HEK293 (cell line): ENCODE data around the gene EGFLAM.

Experiments
- CTCF ChIA-PET: fragments of 350-600 bp; formaldehyde crosslinking; extraction: SDS; loops from one replicate; lab custom pipeline; 2021; ENCODE audit warnings: antibody characterized with exemption; lab: Yijun Ruan, JAX
- POLR2A ChIA-PET: fragments of 300-600 bp; formaldehyde crosslinking; extraction: SDS; loops from one replicate; lab custom pipeline; 2020; ENCODE audit warnings: antibody characterized with exemption, inconsistent platforms; lab: Yijun Ruan, JAX
- H3K27ac ChIP-seq: fragments of 200-500 bp; sonication (Bioruptor generic); 2 replicates; pipeline ENCODE4 v1.5.1; 2014; ENCODE audit warnings: low read depth, low read length, control low read depth, inconsistent platforms; ENCODE audit errors: extremely low read depth
- H3K36me3 ChIP-seq, 2 experiments: fragments of 200-500 bp in 1 of 2; sonication (Bioruptor generic) in 1 of 2; 1 replicate in 1 of 2; 2 replicates in 1 of 2; pipeline ENCODE4 v1.5.1; 2014 to 2017; ENCODE audit warnings: inconsistent platforms in 2 of 2, low read length in 2 of 2; ENCODE audit not compliant: control insufficient read depth in 2 of 2, insufficient read depth in 1 of 2
- H3K4me1 ChIP-seq: fragments of 200-500 bp; sonication (Bioruptor generic); 2 replicates; pipeline ENCODE4 v1.5.1; 2014; ENCODE audit warnings: mild to moderate bottlenecking, low read length, inconsistent platforms; ENCODE audit not compliant: control insufficient read depth, insufficient read depth
- H3K4me3 ChIP-seq: 2 replicates; pipeline ENCODE4 v1.5.1; 2011; ENCODE audit warnings: low read depth, mild to moderate bottlenecking, control low read depth, low read length, moderate library complexity
- H3K9me3 ChIP-seq: fragments of 200-500 bp; sonication (Bioruptor generic); 2 replicates; pipeline ENCODE4 v1.5.1; 2014; ENCODE audit warnings: low read depth, low read length, inconsistent platforms; ENCODE audit not compliant: control insufficient read depth, insufficient read depth
- ELK4 ChIP-seq: IDR thresholded peaks from 2 replicates; pipeline ENCODE4 v1.6.1; 2011; ENCODE audit warnings: mild to moderate bottlenecking, low read depth, low read length, borderline replicate concordance
- GFI1B ChIP-seq: fragments of 450-650 bp; formaldehyde crosslinking; IDR thresholded peaks from 2 replicates; pipeline ENCODE4 v1.5.1; 2016; ENCODE audit warnings: missing biosample characterization, missing genetic modification characterization
- GLI4 ChIP-seq: fragments of 450-650 bp; formaldehyde crosslinking; IDR thresholded peaks from 2 replicates; pipeline ENCODE4 v1.5.1; 2016; ENCODE audit warnings: missing biosample characterization, missing genetic modification characterization
- IKZF3 ChIP-seq: fragments of 450-650 bp; IDR thresholded peaks from 2 replicates; pipeline ENCODE4 v1.5.0; 2018; ENCODE audit warnings: missing biosample characterization, mild to moderate bottlenecking, missing genetic modification characterization, moderate library complexity
- INSM2 ChIP-seq: fragments of 450-650 bp; formaldehyde crosslinking; IDR thresholded peaks from 2 replicates; pipeline ENCODE4 v1.5.1; 2016; ENCODE audit warnings: missing biosample characterization, missing genetic modification characterization
- KLF1 ChIP-seq: fragments of 450-650 bp; formaldehyde crosslinking; IDR thresholded peaks from 2 replicates; pipeline ENCODE4 v1.5.1; 2016; ENCODE audit warnings: missing biosample characterization, missing genetic modification characterization
- OSR2 ChIP-seq: fragments of 450-650 bp; formaldehyde crosslinking; IDR thresholded peaks from 2 replicates; pipeline ENCODE4 v1.5.1; 2016; ENCODE audit warnings: missing biosample characterization, missing genetic modification characterization
- PRDM1 ChIP-seq: fragments of 450-650 bp; formaldehyde crosslinking; IDR thresholded peaks from 2 replicates; pipeline ENCODE4; 2016; ENCODE audit warnings: missing biosample characterization, missing genetic modification characterization
- TSHZ1 ChIP-seq: fragments of 450-650 bp; formaldehyde crosslinking; IDR thresholded peaks from 2 replicates; pipeline ENCODE4 v1.5.1; 2016; ENCODE audit warnings: missing biosample characterization, missing genetic modification characterization, borderline replicate concordance
- ZBTB11 ChIP-seq: fragments of 450-650 bp; formaldehyde crosslinking; conservative IDR thresholded peaks from 2 replicates; pipeline ENCODE4 v1.5.1; 2016; ENCODE audit warnings: low read depth, missing biosample characterization, missing genetic modification characterization
- ZBTB17 ChIP-seq: fragments of 450-650 bp; formaldehyde crosslinking; IDR thresholded peaks from 2 replicates; pipeline ENCODE4 v1.5.1; 2016; ENCODE audit warnings: missing biosample characterization, missing genetic modification characterization
- ZBTB7A ChIP-seq: fragments of 450-650 bp; formaldehyde crosslinking; IDR thresholded peaks from 2 replicates; pipeline ENCODE4 v1.5.1; 2016; ENCODE audit warnings: low read depth, missing biosample characterization, missing genetic modification characterization
- ZNF112 ChIP-seq: fragments of 450-650 bp; formaldehyde crosslinking; IDR thresholded peaks from 2 replicates; pipeline ENCODE4 v1.5.0; 2017; ENCODE audit warnings: missing biosample characterization, missing genetic modification characterization
- ZNF18 ChIP-seq: fragments of 450-650 bp; formaldehyde crosslinking; IDR thresholded peaks from 2 replicates; pipeline ENCODE4 v1.5.1; 2016; ENCODE audit warnings: missing biosample characterization, missing genetic modification characterization
- ZNF239 ChIP-seq: fragments of 450-650 bp; formaldehyde crosslinking; IDR thresholded peaks from 2 replicates; pipeline ENCODE4 v1.5.1; 2016; ENCODE audit warnings: missing biosample characterization, missing genetic modification characterization
- ZNF248 ChIP-seq: fragments of 450-650 bp; formaldehyde crosslinking; IDR thresholded peaks from 2 replicates; pipeline ENCODE4 v1.5.1; 2017; ENCODE audit warnings: missing biosample characterization, missing genetic modification characterization
- ZNF266 ChIP-seq: fragments of 450-650 bp; formaldehyde crosslinking; IDR thresholded peaks from 2 replicates; pipeline ENCODE4 v1.5.1; 2016; ENCODE audit warnings: missing biosample characterization, missing genetic modification characterization, low read depth
- ZNF394 ChIP-seq: fragments of 450-650 bp; formaldehyde crosslinking; IDR thresholded peaks from 2 replicates; pipeline ENCODE4 v1.5.1; 2016; ENCODE audit warnings: missing biosample characterization, missing genetic modification characterization, mild to moderate bottlenecking, moderate library complexity, borderline replicate concordance
- ZNF404 ChIP-seq: fragments of 450-650 bp; formaldehyde crosslinking; IDR thresholded peaks from 2 replicates; pipeline ENCODE4 v1.5.1; 2017; ENCODE audit warnings: missing biosample characterization, missing genetic modification characterization
- ZNF416 ChIP-seq: fragments of 450-650 bp; formaldehyde crosslinking; IDR thresholded peaks from 2 replicates; pipeline ENCODE4 v1.5.1; 2016; ENCODE audit warnings: missing biosample characterization, missing genetic modification characterization
- ZNF571 ChIP-seq: fragments of 450-650 bp; formaldehyde crosslinking; IDR thresholded peaks from 2 replicates; pipeline ENCODE4 v1.5.0; 2017; ENCODE audit warnings: missing biosample characterization, missing genetic modification characterization
- ZNF639 ChIP-seq: fragments of 450-650 bp; formaldehyde crosslinking; IDR thresholded peaks from 2 replicates; pipeline ENCODE4 v1.5.1; 2016; ENCODE audit warnings: missing biosample characterization, missing genetic modification characterization
- ZNF701 ChIP-seq: fragments of 450-650 bp; formaldehyde crosslinking; IDR thresholded peaks from 2 replicates; pipeline ENCODE4 v1.5.1; 2016; ENCODE audit warnings: missing biosample characterization, missing genetic modification characterization
- ZNF768 ChIP-seq: fragments of 450-650 bp; formaldehyde crosslinking; IDR thresholded peaks from 2 replicates; pipeline ENCODE4 v1.5.1; 2018; ENCODE audit warnings: missing biosample characterization, mild to moderate bottlenecking, missing genetic modification characterization
- ZNF830 ChIP-seq: fragments of 450-650 bp; IDR thresholded peaks from 2 replicates; pipeline ENCODE4 v1.5.0; 2018; ENCODE audit warnings: missing biosample characterization, missing genetic modification characterization, low read depth, mild to moderate bottlenecking, moderate library complexity

Gene EGFLAM

GRCh38 chr5:38403406-38403805 is 145.0 kb downstream of the EGFLAM start (continued):
- TF ChIP-seq TSHZ1 (tag by site-specific recombination) (no peak), OSR2 (no peak), ZNF112 (tag by site-specific recombination) (no peak), ZBTB11 (tag by site-specific recombination) (no peak), ZNF248 (tag by site-specific recombination) (no peak), ZBTB17 (tag by site-specific recombination) (no peak), ZNF394 (tag by site-specific recombination) (no peak), ZNF639 (tag by site-specific recombination) (no peak), GLI4 (tag by site-specific recombination) (no peak), PRDM1 (tag by site-specific recombination) (no peak), IKZF3 (no peak), ZNF416 (tag by site-specific recombination) (no peak), ZNF18 (tag by site-specific recombination) (no peak), ZNF239 (tag by site-specific recombination) (no peak)

- ChIA-PET CTCF (interaction anchor here (0.7 to 4.1 kb wide), 2 partner anchors 21 to 144 kb away, joined by 3 to 31 read pairs; no protein-coding TSS in a partner anchor), POLR2A (no interaction called here)
- Histone ChIP-seq H3K9me3 (no peaks in the 10 kb centered on the region), H3K27ac (no peak overlapping the region), H3K4me1 (no peaks in the 10 kb centered on the region), H3K4me3 (no peak overlapping the region), H3K36me3 (no peaks in the 10 kb centered on the region)
- no peak for TF ChIP-seq ZNF404 (tag by site-specific recombination)
- no peak for TF ChIP-seq KLF1 (tag by site-specific recombination)
- TF ChIP-seq ZBTB7A (tag by site-specific recombination) = no peak
- no peak for TF ChIP-seq ZNF830 (tag by site-specific recombination)
- TF ChIP-seq ZNF768 (tag by site-specific recombination) = no peak
- TF ChIP-seq ZNF701 (tag by site-specific recombination) = no peak
- no peak for TF ChIP-seq ZNF266 (tag by site-specific recombination)
- TF ChIP-seq GFI1B (tag by site-specific recombination) = no peak
- TF ChIP-seq INSM2 (tag by site-specific recombination) = no peak
- no peak for TF ChIP-seq ZNF571 (tag by site-specific recombination)
- no peak for TF ChIP-seq ELK4
Observed at GRCh38 chr5:38403877-38404635, 145.7 kb downstream of the EGFLAM start.
